Pancreas (tissue), 10 donors: ENCODE measurements around the gene LRRC4B. TPM values are rescaled to one million over a fixed set of nuclear protein-coding genes. Genes with fewer than 3 reads are reported as not detected.

Experiments used
- ATAC-seq, 4 donors: fragments of 200-7000 bp; cut with Tn5 transposase; one replicate each; pipeline versions ENCODE4 v1.8.0 to v1.9.1; 2020; ENCODE audit warnings: mild to moderate bottlenecking in 4 of 4, moderate library complexity in 4 of 4
- DNase-seq, 6 donors: peaks; one replicate each; pipeline ENCODE4 v3.0.0-alpha.2; 2020
- FAIRE-seq: peaks from 2 replicates; lab custom pipeline; 2012; peaks lifted over from hg19 to GRCh38; lab: Jason Lieb, UNC
- H3K27ac ChIP-seq, 4 donors: fragments of 200-600 bp; sonication (generic); 1 replicate in 3 of 4; 2 replicates in 1 of 4; pipeline versions ENCODE4 v1.5.0 to v1.8.0; 2020
- H3K27me3 ChIP-seq, 4 donors: fragments of 200-600 bp; one replicate each; pipeline ENCODE4 v1.8.0; 2021
- H3K36me3 ChIP-seq, 3 donors: fragments of 200-600 bp; sonication (generic) in 1 of 3; one replicate each; pipeline versions ENCODE4 v1.5.0 to v1.8.0; 2020 to 2021
- H3K4me1 ChIP-seq, 3 donors: fragments of 200-600 bp; one replicate each; pipeline ENCODE4 v1.8.0; 2021
- H3K4me3 ChIP-seq, 4 donors: fragments of 200-600 bp; sonication (generic) in 2 of 4; one replicate each; pipeline versions ENCODE4 v1.5.0 to v1.8.0; 2020 to 2021
- H3K9me3 ChIP-seq, 4 donors: fragments of 200-600 bp; one replicate each; pipeline ENCODE4 v1.8.0; 2021
- WGBS, 2 donors: extraction: QIAGEN DNeasy Blood & Tissue Kit; methylation state at CpG; one replicate each; pipeline ENCODE4 v1.1.7; 2013; 5-methylcytosine and 5-hydroxymethylcytosine counted together
- intact Hi-C, 3 donors: fragments of 100-400 bp; cut with DNase I; formaldehyde crosslinking; loops; one replicate each; pipeline versions ENCODE4 v1.11.1 to v1.14.2; 2022
- polyA plus RNA-seq, 2 donors: library from polyadenylated mRNA; stranded (reverse); fragments of 200-250 nt; gene quantifications; one replicate each; pipeline ENCODE4 v1.2.3, GENCODE V29; 2013
- total RNA-seq, 6 donors: library from RNA; stranded (reverse); fragmentation: NEBNext Ultra II Directional in 4 of 6; extraction: Animal tissue kit (Norgen Biotek cat#: 25700) in 4 of 6; gene quantifications; one replicate each; pipeline versions ENCODE4 v1.2.1 to v1.2.4, GENCODE V29; 2021 to 2023
- TF ChIP-seq, protein P1 (sequence below), 4 donors: fragments of 200-600 bp; sonication (generic) in 3 of 4; IDR thresholded peaks; one replicate each; pipeline versions ENCODE4 v1.5.0 to v1.8.0; 2021; ENCODE audit warnings: antibody characterized with exemption in 4 of 4
- donor health status: healthy with polysubstance abuse.
- donor health status: DM: no; HTN: no; CAD: no; lungs with moderate emphysema.
- donor health status: DM: no; HTN: no; CAD: no.
- donor health status: control.
- donor health status: control.
- donor health status: Bipolar disorder and iron deficiency.
- donor health status: DM: yes; HTN: yes; CAD: no.
- donor health status: DM: no; HTN: no; CAD: no.
- donor health status: DM: no; HTN: no; CAD: no.
- donor health status: DM: yes; HTN: yes; CAD: no.

Gene LRRC4B
- total and polyA plus RNA-seq, 8 donors = 0.09 to 2.1 (median 0.50) TPM

DNA sequence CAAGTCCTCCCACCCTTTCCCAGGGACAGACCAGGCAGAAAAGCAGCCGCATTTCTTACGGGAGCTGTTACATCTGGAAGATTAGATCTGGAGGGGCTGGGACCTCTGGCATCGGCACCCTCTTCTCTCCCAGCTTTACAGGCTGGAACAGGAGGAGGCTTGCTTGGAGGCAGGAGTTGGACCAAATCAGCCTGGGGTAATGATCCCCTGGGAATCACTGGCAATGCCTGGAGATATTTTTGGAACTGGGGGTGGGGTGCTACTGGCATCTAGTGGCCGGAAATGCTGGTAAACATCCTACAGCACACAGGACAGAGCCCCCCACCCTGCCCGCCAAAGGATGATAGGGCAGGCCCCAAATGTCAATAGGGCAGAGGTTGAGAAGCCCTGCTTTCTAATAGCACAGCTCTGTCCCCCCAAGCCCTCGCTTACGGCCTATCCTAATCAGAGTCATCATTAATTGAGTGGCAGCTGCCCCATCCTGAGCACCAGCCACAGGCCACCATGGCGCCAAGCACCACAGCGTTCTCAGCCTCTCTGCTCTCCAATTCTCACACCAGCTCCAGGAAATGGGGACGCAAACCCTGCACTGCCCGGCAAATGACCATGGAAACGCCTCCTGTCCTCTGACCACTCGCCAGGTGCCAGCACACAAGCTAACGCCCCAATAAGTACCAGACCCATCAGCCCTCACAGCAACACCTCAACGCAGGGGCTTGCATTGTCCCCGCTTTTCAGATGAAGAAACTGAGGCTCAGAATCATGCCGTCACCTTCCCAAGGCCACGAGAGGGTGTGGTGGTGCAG, 20.6 kb downstream of the LRRC4B start:
- H3K9me3 ChIP-seq = no peaks in the 10 kb centered on the region
- intact Hi-C loops = no loop called here
- no peak overlapping the region for H3K27ac ChIP-seq
- DNase-seq (no peak), ATAC-seq (no peak), FAIRE-seq (no peak)
- TF ChIP-seq, protein P1, sequence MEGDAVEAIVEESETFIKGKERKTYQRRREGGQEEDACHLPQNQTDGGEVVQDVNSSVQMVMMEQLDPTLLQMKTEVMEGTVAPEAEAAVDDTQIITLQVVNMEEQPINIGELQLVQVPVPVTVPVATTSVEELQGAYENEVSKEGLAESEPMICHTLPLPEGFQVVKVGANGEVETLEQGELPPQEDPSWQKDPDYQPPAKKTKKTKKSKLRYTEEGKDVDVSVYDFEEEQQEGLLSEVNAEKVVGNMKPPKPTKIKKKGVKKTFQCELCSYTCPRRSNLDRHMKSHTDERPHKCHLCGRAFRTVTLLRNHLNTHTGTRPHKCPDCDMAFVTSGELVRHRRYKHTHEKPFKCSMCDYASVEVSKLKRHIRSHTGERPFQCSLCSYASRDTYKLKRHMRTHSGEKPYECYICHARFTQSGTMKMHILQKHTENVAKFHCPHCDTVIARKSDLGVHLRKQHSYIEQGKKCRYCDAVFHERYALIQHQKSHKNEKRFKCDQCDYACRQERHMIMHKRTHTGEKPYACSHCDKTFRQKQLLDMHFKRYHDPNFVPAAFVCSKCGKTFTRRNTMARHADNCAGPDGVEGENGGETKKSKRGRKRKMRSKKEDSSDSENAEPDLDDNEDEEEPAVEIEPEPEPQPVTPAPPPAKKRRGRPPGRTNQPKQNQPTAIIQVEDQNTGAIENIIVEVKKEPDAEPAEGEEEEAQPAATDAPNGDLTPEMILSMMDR (IDR thresholded peaks at IDR 0.05) = no peak
- 32 to 39% methylated on average over 18 of the region's 18 CpGs for WGBS, 2 donors
- H3K27me3 ChIP-seq = peaks cover 0 to 6% (median 0%) of the 10 kb centered on the region in 4 donors
- no peak overlapping the region for H3K4me3 ChIP-seq
- H3K36me3 ChIP-seq = no peaks in the 10 kb centered on the region
- no peaks in the 10 kb centered on the region for H3K4me1 ChIP-seq

DNA sequence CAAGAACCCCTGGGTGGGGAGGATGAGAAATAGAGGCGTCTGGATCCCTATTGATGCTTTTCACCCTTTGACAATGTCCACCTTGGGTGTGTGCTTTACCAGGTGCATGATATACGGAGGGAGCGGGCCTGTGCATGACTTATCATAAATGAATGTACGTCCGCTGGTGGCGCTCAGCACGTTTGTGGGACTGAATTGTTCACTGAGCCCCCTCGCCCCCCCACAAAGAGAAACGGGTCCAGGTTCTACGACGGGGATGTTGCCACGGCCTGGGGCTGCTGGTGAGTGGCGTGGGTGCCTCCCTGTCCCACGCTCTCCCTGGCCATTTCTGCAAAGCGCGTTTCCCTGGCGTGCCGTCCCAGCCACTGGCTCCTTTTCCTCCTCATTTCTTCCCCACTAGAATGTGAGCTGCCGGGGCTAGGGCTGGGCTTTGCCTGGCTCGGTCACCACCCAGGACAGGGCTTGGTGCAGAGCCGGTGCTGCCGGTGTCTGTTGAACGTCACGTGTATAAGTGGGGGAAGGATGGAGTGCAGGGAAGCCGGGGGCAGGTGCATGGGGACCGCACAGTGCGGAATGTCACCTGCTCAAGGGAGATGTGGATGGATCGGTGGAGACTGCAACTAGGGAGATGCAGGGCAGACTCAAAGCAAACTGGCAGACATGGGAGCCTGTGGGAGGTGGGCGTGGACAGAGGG, 21.6 kb downstream of the LRRC4B start:
- no peak overlapping the region for H3K27ac ChIP-seq
- intact Hi-C loops = no loop called here
- no peak for DNase-seq

DNA sequence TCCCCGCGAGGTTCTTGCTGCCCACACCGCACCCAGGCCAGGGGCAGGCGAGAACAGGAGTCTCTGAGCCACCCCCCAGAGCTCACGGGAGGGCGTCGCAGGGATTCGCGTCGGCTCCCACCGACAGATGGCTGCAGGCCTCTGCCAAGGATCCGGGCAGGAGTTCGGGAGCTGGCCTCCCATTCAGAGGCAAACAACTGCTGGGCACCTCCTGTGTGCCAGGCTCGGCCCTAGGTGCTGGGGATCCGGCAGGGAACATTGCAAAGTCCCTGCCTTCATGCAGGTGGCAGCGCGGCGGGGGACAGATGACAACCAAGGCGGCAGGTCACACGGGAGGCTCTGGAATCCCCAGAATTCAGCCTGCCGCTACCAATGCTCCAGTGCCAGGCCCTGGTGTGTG, 25.3 kb downstream of the LRRC4B start:
- intact Hi-C loops = loop anchor here in 1 of 3 donors (5.0 kb wide), 1 partner anchor 239 kb away; no protein-coding TSS in a partner anchor
- WGBS, 2 donors = 60 to 74% methylated on average over 21 of the region's 21 CpGs
- no peaks in the 10 kb centered on the region for H3K36me3 ChIP-seq
- no peaks in the 10 kb centered on the region for H3K9me3 ChIP-seq
- TF ChIP-seq, protein P1 (IDR thresholded peaks at IDR 0.05) = no peak
- ATAC-seq (no peak), FAIRE-seq (no peak), DNase-seq (no peak)
- H3K27me3 ChIP-seq = no peaks in the 10 kb centered on the region
- no peaks in the 10 kb centered on the region for H3K4me1 ChIP-seq
- H3K27ac ChIP-seq = no peak overlapping the region
- H3K4me3 ChIP-seq = no peak overlapping the region

More for the DNA sequence above, 21.6 kb downstream of the LRRC4B start:
- H3K36me3 ChIP-seq = no peaks in the 10 kb centered on the region
- H3K9me3 ChIP-seq = no peaks in the 10 kb centered on the region
- WGBS, 2 donors = 40 to 59% methylated on average over 29 of the region's 29 CpGs
- ATAC-seq = no peak
- FAIRE-seq = no peak
- peaks cover 0 to 6% (median 0%) of the 10 kb centered on the region in 4 donors for H3K27me3 ChIP-seq
- H3K4me3 ChIP-seq = no peak overlapping the region
- H3K4me1 ChIP-seq = no peaks in the 10 kb centered on the region
- TF ChIP-seq, protein P1 (IDR thresholded peaks at IDR 0.05) = no peak

DNA sequence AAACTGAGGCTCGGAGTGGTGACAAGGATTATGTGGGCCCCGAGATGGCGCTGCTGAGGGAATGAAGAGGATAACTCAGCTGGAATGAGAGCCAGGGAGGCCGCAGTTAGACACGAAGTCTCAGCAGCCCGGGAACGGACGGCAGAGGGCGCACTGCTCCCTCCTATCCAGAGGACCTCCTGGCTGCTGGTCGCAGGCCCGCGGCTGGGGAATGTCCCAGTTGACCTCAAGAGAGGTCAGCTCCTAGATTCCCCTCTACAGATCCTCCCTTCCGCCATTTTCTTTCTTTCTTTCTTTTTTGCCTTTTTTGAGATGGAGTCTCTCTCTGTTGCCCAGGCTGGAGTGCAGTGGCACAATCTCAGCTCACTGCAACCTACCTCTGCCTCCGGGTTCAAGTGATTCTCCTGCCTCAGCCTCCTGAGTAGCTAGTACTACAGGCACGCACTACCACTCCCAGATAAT, 30.4 kb downstream of the LRRC4B start:
- DNase-seq = peak in 5 of 6 donors; percentile 41 to 87 (median 62)
- Histone ChIP-seq H3K4me3 (no peak overlapping the region), H3K9me3 (no peaks in the 10 kb centered on the region), H3K36me3 (no peaks in the 10 kb centered on the region), H3K27ac (no peak overlapping the region), H3K27me3 (no peaks in the 10 kb centered on the region), H3K4me1 (no peaks in the 10 kb centered on the region)
- peak; percentile 46 to 91 (median 87) for ATAC-seq
- FAIRE-seq = no peak
- TF ChIP-seq, protein P1 (IDR thresholded peaks at IDR 0.05) = peak; percentile 28 to 79 (median 50)
- 13 to 15% methylated on average over 15 of the region's 15 CpGs for WGBS, 2 donors
- intact Hi-C loops = no loop called here
